Upper lobe of left lung (tissue), 4 donors: ENCODE measurements around the gene KLHL18.

Experiments used
- POLR2AphosphoS5 ChIP-seq, 2 donors: sonication (generic); formaldehyde crosslinking; IDR thresholded peaks; one replicate each; pipeline ENCODE4 v1.5.1; 2017; ENCODE audit warnings: antibody characterized with exemption in 2 of 2
- TF ChIP-seq, protein P1 (sequence below), 6 experiments: fragments of 450-650 bp in 4 of 6; fragments of 200-600 bp in 2 of 6; sonication (generic) in 2 of 6; IDR thresholded peaks; one replicate each; pipeline ENCODE4 v1.5.1; 2016 to 2019; ENCODE audit warnings: antibody characterized with exemption in 6 of 6

DNA sequence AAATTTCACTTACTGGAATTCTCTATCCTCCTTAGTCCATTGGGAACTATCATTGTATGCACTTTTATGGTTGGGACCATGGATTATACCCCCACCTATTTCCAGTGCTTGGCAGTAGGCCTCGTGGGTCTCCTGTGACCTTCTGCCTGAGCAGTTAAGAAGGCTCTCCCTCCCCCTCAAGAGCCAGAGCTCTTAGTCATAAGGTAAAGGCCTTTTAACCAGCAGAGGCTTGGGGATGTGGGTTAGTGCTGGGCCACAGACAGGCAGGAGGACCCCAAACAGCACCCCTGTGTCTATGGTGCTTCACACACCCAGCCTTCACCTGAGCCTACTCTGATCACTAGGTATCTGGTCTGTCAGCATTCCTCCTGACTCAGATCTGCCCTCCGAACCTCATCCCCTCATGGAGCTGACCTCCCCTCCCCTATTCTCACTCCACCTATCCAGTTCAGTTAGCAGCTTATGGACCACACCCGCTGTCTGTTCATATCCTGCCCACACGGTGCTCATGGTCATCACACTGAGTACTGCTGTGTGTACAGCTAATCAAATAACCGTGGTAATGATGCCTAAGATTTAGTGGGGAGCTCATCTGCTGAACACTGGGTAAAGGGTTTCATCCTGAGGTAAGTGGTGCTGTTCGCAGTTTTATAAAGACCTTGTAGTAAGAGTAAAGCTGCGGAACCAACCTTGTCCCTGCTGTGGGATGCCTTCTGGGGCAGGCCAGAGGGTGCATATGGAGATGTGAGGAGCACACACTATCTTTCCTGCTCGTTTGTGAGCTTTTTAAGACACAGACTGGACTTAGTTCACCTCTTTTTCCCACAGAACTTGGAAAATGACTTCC lies 40.9 kb downstream of the KLHL18 start:
- TF ChIP-seq POLR2AphosphoS5 (IDR thresholded peaks at IDR 0.05), result no peak
- TF ChIP-seq, protein P1, sequence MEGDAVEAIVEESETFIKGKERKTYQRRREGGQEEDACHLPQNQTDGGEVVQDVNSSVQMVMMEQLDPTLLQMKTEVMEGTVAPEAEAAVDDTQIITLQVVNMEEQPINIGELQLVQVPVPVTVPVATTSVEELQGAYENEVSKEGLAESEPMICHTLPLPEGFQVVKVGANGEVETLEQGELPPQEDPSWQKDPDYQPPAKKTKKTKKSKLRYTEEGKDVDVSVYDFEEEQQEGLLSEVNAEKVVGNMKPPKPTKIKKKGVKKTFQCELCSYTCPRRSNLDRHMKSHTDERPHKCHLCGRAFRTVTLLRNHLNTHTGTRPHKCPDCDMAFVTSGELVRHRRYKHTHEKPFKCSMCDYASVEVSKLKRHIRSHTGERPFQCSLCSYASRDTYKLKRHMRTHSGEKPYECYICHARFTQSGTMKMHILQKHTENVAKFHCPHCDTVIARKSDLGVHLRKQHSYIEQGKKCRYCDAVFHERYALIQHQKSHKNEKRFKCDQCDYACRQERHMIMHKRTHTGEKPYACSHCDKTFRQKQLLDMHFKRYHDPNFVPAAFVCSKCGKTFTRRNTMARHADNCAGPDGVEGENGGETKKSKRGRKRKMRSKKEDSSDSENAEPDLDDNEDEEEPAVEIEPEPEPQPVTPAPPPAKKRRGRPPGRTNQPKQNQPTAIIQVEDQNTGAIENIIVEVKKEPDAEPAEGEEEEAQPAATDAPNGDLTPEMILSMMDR (IDR thresholded peaks at IDR 0.05), result no peak
